Astrocyte (in vitro differentiated cells and primary cell): Measurements from ENCODE around the gene SRSF8.
A peak's percentile ranks its signal among the peaks of the same experiment; 100 is the strongest.

Source experiments
- EZH2 ChIP-seq: IDR thresholded peaks from 2 replicates; pipeline ENCODE4 v1.6.1; 2012; ENCODE audit warnings: mild to moderate bottlenecking, low read length, inconsistent platforms; ENCODE audit not compliant: insufficient read depth
- TF ChIP-seq, protein P1 (sequence below): IDR thresholded peaks from 2 replicates; pipeline ENCODE4 v1.5.1; 2011; ENCODE audit warnings: low read depth, mild to moderate bottlenecking, inconsistent platforms, low read length, moderate library complexity; ENCODE audit not compliant: insufficient read depth

DNA sequence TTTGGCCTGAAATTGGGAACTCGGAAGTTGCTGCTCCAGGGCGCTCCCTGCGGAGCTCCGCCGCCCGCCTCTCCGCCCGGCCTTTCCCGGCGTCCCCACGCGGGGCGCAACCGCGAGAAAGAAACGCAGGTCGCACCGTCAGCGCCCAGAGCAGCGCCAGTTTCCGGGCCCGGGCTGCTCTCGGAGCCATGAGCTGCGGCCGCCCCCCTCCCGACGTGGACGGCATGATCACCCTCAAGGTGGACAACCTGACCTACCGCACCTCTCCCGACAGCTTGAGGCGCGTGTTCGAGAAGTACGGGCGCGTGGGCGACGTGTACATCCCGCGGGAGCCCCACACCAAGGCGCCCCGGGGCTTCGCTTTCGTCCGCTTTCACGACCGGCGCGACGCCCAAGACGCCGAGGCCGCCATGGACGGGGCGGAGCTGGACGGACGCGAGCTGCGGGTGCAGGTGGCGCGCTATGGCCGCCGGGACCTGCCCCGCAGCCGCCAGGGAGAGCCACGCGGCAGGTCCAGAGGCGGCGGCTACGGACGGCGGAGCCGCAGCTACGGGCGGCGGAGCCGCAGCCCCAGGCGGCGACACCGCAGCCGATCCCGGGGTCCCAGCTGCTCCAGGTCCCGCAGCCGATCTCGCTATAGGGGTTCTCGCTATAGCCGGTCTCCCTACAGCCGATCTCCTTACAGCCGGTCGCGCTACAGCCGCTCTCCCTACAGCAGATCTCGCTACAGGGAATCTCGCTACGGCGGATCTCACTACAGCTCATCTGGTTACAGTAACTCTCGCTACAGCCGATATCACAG is 521 bp downstream of the SRSF8 start:
- TF ChIP-seq EZH2, result no peak
- TF ChIP-seq, protein P1, sequence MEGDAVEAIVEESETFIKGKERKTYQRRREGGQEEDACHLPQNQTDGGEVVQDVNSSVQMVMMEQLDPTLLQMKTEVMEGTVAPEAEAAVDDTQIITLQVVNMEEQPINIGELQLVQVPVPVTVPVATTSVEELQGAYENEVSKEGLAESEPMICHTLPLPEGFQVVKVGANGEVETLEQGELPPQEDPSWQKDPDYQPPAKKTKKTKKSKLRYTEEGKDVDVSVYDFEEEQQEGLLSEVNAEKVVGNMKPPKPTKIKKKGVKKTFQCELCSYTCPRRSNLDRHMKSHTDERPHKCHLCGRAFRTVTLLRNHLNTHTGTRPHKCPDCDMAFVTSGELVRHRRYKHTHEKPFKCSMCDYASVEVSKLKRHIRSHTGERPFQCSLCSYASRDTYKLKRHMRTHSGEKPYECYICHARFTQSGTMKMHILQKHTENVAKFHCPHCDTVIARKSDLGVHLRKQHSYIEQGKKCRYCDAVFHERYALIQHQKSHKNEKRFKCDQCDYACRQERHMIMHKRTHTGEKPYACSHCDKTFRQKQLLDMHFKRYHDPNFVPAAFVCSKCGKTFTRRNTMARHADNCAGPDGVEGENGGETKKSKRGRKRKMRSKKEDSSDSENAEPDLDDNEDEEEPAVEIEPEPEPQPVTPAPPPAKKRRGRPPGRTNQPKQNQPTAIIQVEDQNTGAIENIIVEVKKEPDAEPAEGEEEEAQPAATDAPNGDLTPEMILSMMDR, result peak; percentile 35
